CD4-positive, alpha-beta T cell treated with Interleukin-17A for 1 hour (primary cell): Measurements from ENCODE around the gene OR8B8.
"Not testable (repeated sequence)": the region's sequence is repeated elsewhere in the genome, so short reads cannot be mapped to it uniquely, and the experiment has no call there.

ENCODE experiments used
- DNase-seq: peaks from one replicate; pipeline ENCODE4 v3.0.0-alpha.2; 2020

OR8B8 gene, protein sequence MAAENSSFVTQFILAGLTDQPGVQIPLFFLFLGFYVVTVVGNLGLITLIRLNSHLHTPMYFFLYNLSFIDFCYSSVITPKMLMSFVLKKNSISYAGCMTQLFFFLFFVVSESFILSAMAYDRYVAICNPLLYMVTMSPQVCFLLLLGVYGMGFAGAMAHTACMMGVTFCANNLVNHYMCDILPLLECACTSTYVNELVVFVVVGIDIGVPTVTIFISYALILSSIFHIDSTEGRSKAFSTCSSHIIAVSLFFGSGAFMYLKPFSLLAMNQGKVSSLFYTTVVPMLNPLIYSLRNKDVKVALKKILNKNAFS

DNA sequence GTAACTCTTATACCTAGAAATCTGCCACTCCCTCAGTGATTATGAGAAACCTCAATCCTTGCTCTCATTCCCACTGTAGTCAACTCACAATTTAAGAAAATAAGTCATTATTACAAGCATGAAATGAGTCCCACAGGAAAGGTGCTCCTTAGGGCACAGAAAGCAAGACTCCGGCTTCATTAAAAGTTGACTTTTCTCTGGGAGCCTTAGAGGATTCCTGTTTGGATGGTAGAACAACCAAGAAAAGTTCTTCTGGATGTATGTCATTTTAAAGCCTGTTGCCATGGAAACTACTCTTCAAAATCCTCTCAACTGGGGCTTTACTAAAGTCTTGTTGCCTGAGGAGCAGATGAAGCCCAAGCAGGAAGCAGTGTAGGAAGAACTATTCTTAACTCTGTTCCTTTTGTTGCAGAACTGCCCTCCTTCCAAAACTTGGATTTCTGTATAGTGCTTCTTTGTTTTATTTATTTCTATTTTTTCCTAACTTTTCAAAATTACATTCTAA is at the start of gene OR8B8:
Gene OR8B8 (minus strand): TSS at position 51 of the 505 bp plus-strand sequence. CDS start 4,611 bp downstream, outside the sequence.
- DNase-seq: no peak

DNA sequence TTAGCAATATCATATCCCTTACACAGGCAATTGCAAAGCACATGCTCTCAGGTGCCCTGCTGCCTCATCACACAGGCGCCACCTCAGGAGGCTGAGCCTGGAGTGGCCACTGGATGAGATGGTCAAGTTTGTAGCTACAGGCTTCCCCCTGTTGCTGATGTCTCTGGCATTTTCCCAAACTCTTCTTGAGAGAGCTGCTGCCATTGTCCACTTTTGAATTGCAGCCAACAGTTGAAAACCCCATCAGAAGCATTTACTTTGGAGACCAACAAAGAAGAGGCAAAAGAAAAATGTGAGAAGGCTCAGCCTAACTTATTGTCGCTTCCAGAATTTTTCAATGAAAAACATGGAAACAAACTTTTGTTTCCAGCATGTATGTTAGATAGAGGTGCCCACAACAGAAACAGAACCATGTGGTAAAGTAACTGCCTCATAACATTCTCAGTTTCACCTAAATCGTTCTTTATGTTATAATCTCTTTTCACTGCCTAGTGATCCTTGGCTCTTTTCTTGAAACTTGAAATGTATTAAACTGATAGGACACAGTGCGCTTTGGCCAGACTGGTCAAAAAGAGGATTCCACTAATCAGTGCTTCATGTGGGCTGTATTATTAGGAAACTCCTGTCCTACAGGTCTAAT is 47.6 kb upstream of the OR8B8 start:
- DNase-seq: no peak

DNA sequence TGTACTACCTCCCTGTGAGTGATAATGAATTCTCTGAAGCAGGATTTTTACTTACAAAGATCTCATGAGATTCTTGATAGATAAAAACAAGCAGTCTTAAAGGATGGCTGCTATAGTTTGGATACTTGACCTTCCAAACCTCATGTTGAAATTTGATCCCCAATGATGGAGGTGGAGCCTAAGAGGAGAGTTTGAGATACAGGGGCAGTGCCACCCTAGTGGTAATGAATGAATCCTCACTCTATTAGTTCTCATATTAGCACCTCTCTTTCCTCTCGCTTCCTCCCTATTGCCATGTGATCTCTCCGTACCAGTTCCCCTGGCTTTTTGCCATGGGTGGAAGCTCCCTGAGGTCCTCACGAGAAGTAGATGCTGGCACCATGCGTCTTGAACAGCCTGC is 37.9 kb upstream of the OR8B8 start:
- DNase-seq: no peak

GRCh38 chr11:124482362-124483147 is 37.1 kb upstream of the OR8B8 start:
- no peak for DNase-seq

DNA sequence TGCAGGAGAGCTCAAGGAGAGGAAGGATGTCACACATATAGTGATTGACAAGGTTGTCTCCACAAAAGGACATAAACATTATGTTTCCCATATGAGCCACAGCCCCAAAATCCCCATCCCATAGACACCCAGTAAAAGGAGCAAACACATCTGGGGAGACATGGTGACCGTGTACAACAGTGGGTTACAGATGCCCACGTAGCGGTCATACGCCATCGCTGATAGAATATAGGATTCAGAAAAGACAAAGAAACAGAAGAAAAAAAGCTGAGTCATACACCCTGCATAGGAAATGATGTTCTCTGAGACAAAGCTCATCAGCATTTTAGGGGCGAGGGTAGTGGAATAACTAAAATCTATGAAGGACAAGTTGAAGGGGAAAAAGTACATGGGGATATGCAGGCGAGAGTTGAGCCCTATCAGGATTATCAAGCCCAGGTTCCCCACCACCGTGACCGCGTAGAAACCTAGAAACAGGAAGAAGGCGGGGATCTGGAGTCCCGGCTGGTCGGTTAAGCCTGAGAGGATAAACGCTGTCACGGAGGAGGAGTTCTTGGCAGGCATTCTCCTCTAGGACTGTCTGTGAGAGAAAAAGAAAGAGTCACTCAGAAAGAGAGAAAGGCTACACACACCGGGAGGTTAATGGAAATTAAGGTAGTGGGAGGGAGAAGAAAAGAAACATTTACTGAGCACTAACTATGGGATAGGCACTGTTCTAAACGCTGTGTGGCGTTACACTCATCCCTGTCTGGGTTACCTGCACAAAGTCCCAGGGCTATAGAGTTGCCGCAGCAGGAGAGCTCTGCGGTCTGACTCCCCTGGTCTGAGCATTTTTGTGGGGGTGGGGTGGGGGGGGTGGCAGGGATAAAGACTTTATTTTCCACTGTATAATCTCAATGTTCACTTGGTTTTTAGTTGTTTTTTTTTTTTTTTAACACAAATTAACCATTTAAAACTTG is 36.1 kb upstream of the OR8B8 start:
- DNase-seq: no peak

DNA sequence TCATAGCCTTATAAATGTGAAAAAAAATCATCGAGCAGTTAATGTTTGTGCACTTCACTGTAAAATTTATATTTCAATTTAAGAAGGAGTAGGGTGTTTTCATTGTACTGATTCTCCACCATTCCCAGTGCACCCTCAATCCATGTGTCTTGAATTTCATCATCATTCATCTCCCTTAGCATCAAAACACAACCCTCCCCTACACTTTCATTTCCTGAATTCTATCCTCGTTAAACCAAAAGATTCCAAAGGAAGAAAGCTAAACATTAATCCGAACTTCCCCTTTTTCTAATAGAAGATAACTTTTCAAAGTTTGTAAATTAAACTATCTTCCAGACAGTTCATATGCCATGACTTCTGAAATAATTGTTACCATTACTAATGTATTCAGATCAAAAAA is 34.1 kb upstream of the OR8B8 start:
- no peak for DNase-seq

GRCh38 chr11:124475265-124475664 is 29.8 kb upstream of the OR8B8 start:
- no peak for DNase-seq

GRCh38 chr11:124474779-124475178 is 29.3 kb upstream of the OR8B8 start:
- DNase-seq: no peak

DNA sequence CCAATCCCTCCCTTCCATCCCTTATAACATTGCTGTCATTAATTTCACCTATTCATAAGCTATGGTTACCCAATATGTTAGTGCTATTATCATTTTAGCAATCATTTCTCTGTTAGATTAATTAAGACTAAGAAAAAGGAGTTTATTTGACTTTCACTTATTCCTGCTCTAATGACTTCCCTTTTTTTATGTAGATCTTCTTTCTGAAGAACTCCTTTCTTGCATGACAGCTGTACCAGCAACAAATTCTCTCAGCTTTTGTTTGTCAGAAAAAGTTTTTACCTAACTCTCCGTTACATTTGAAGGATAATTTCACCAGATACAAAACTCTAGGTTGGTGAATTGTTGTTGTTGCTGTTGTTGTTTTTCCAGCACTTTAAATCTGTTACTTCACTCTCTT is 28.6 kb upstream of the OR8B8 start:
- DNase-seq: no peak

- DNase-seq: no peak
These were observed 28.0 kb upstream of the OR8B8 start for GRCh38 chr11:124473476-124473875.

GRCh38 chr11:124470561-124471227 is 25.2 kb upstream of the OR8B8 start:
- DNase-seq: no peak

GRCh38 chr11:124467381-124467927 is 22.0 kb upstream of the OR8B8 start:
- DNase-seq: no peak

- no peak for DNase-seq
These were observed 19.9 kb upstream of the OR8B8 start for GRCh38 chr11:124465368-124465767.

- DNase-seq: no peak
These were observed 18.5 kb upstream of the OR8B8 start for GRCh38 chr11:124463990-124464389.

DNA sequence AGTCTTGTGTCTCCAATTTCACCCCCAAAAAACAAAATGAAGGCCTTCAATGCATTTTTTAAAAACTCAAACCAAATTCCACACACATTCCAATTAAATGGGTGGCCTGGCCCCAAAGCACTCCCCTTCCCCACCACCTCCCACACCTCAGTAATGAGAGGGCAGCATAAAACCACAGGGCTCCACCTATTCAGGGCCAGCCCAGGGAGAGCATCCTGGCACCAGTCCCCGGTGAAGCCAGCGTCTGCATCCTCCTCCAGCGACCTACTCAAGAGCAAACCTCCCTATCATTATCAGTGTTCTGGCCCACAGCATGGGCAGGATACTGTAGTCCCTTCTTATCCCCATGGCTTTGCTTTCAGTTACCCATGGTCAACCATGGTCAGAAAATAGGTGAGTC is 17.8 kb upstream of the OR8B8 start:
- DNase-seq: no peak

- DNase-seq: no peak
These were observed 15.0 kb upstream of the OR8B8 start for GRCh38 chr11:124460459-124460858.

- DNase-seq: not testable (repeated sequence)
These were observed 13.9 kb upstream of the OR8B8 start for GRCh38 chr11:124459379-124459778.

DNA sequence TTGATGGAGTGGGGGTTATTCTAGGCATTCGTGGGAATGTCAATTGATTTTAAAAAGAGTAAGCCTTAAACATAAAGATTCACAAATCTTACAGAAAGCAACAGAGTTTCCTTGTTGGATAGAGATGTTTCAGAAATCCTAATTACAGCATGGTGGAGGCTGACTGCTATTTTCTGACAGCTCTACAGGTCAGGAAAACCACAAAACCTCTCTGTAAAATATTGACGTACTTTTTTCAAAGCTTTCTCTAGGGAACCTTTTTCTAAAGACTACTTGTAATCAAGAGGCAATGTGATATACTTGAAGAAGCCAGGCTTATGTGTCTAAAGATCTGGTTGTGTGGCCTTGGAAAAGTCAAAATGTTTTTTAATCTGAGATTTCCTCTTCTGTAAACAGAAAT is 9.1 kb upstream of the OR8B8 start:
- DNase-seq: no peak

GRCh38 chr11:124446916-124447315 is 1.4 kb upstream of the OR8B8 start:
- DNase-seq: no peak

GRCh38 chr11:124442847-124443246 is 2.6 kb downstream of the OR8B8 start:
- DNase-seq: no peak

DNA sequence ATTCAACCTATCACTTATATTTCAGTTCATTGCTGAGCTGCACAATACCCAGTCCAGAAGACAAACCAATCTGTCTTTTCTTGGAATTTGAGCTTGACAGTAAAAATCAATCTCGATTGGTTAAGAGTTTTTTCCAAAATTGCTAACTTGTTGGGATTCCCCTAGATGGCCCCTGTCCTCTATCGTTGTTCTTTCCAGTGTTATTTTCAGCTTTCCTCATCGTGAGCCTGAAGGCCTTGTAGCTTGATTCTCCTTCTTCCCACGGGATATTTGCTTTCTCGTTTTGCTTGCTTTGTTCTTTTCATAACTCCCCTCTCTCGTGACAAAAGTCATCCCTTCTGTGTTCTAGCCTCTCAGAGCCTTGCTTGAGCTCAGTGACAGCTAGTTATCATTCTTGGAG is 3.1 kb downstream of the OR8B8 start:
- no peak for DNase-seq

- DNase-seq: no peak
These were observed 4.0 kb downstream of the OR8B8 start for GRCh38 chr11:124441519-124441918.
